HepG2 (cell line): Measurements from ENCODE around the gene PMPCB. TPM values are rescaled to one million over a fixed set of nuclear protein-coding genes. Genes with fewer than 3 reads are reported as not detected.
"Not testable (repeated sequence)": the region's sequence is repeated elsewhere in the genome, so short reads cannot be mapped to it uniquely, and the experiment has no call there.

Experiments
- ATAC-seq: fragments of 200-7000 bp; cut with Tn5 transposase; 3 replicates; pipeline ENCODE4 v1.9.1; 2020; ENCODE audit warnings: mild to moderate bottlenecking, moderate library complexity
- BruUV-seq: library from RNA; stranded (reverse); fragments of 400-500 nt; replicated peaks from 2 replicates; lab custom pipeline; 2021; lab: Mats Ljungman, UMichigan
- CTCF ChIA-PET: fragments of 300-600 bp; formaldehyde crosslinking; extraction: SDS; loops from one replicate; lab custom pipeline; 2021; ENCODE audit warnings: low total read pairs, inconsistent platforms, low intra/inter-chr PET ratio; lab: Yijun Ruan, JAX
- POLR2A ChIA-PET: fragments of 350-600 bp; sonication (Branson Sonifier 250); formaldehyde crosslinking; loops from one replicate; lab custom pipeline; 2020; ENCODE audit warnings: antibody characterized with exemption, inconsistent platforms; lab: Yijun Ruan, JAX
- DNase-seq: peaks from one replicate; pipeline ENCODE4 v3.0.0-alpha.2; 2015; ENCODE audit warnings: low spot score
- FAIRE-seq: peaks from 3 replicates; lab custom pipeline; 2011; peaks lifted over from hg19 to GRCh38; lab: Jason Lieb, UNC
- H2AFZ ChIP-seq: one replicate; pipeline ENCODE4 v1.6.1; 2011; ENCODE audit warnings: low read length, inconsistent platforms
- H3K27ac ChIP-seq: fragments of 300-600 bp; 3 replicates; pipeline ENCODE4 v1.8.0; 2011; ENCODE audit warnings: mixed run types, mild to moderate bottlenecking, mixed read lengths, low read length, inconsistent platforms; ENCODE audit not compliant: insufficient read depth; ENCODE audit errors: extremely low read length
- H3K27me3 ChIP-seq, 2 experiments: fragments of 200-600 bp in 1 of 2; 2 replicates in 1 of 2; 3 replicates in 1 of 2; pipeline versions ENCODE4 v1.6.0 to v1.8.0; 2011; ENCODE audit warnings: low read length in 2 of 2, mild to moderate bottlenecking in 2 of 2, moderate library complexity in 2 of 2, inconsistent platforms in 1 of 2; ENCODE audit not compliant: insufficient read depth in 2 of 2, control insufficient read depth in 1 of 2
- H3K36me3 ChIP-seq, 2 experiments: fragments of 200-600 bp in 1 of 2; replicated peaks in 1 of 2; 2 replicates in 1 of 2; 3 replicates in 1 of 2; pipeline versions ENCODE4 v1.5.1 to v1.8.0; 2011; ENCODE audit warnings: low read length in 2 of 2, inconsistent platforms in 1 of 2; ENCODE audit not compliant: insufficient read depth in 2 of 2, control insufficient read depth in 1 of 2
- H3K4me1 ChIP-seq: 2 replicates; pipeline ENCODE4 v1.5.1; 2012; ENCODE audit warnings: low read length, inconsistent platforms; ENCODE audit not compliant: insufficient read depth
- H3K4me2 ChIP-seq: 2 replicates; pipeline ENCODE4 v1.6.0; 2011; ENCODE audit warnings: low read depth, low read length, inconsistent platforms
- H3K4me3 ChIP-seq, 3 experiments: fragments of 200-600 bp in 1 of 3; sonication (generic), shearing (Covaris generic) in 1 of 3; replicated peaks in 1 of 3; 2 replicates each; pipeline ENCODE4 v1.5.1; 2011 to 2016; ENCODE audit warnings: low read length in 3 of 3, inconsistent platforms in 2 of 3, low read depth in 2 of 3, mild to moderate bottlenecking in 2 of 3, control low read depth in 1 of 3, mixed read lengths in 1 of 3; ENCODE audit not compliant: insufficient read depth in 1 of 3
- H3K79me2 ChIP-seq: one replicate; pipeline ENCODE4 v1.6.1; 2011; ENCODE audit warnings: low read length, inconsistent platforms; ENCODE audit not compliant: insufficient read depth
- H3K9ac ChIP-seq: 2 replicates; pipeline ENCODE4 v1.6.0; 2011; ENCODE audit warnings: mild to moderate bottlenecking, low read depth, low read length, inconsistent platforms; ENCODE audit not compliant: insufficient read depth
- H3K9me3 ChIP-seq: 2 replicates; pipeline ENCODE4 v1.5.1; 2012; ENCODE audit warnings: mild to moderate bottlenecking, low read length
- H4K20me1 ChIP-seq: 2 replicates; pipeline ENCODE4 v1.6.0; 2011; ENCODE audit warnings: inconsistent platforms, mild to moderate bottlenecking, low read length, moderate library complexity; ENCODE audit not compliant: insufficient read depth
- BATF2 ChIP-seq: sonication (generic); formaldehyde crosslinking; IDR thresholded peaks from 2 replicates; pipeline ENCODE4 v1.8.0; 2022; ENCODE audit warnings: mild to moderate bottlenecking, missing genetic modification reagents, moderate library complexity
- MYC ChIP-seq: sonication (generic); formaldehyde crosslinking; IDR thresholded peaks from 2 replicates; pipeline ENCODE4 v1.9.0; 2021; ENCODE audit warnings: missing genetic modification reagents, borderline replicate concordance
- NFKB2 ChIP-seq: sonication (generic); formaldehyde crosslinking; IDR thresholded peaks from 2 replicates; pipeline ENCODE4 v1.4.0; 2020; ENCODE audit warnings: missing genetic modification reagents, borderline replicate concordance
- ZNF30 ChIP-seq: sonication (generic); formaldehyde crosslinking; IDR thresholded peaks from 2 replicates; pipeline ENCODE4 v1.5.0; 2020; ENCODE audit warnings: mild to moderate bottlenecking, missing genetic modification reagents
- ZNF446 ChIP-seq: sonication (generic); formaldehyde crosslinking; IDR thresholded peaks from 2 replicates; pipeline ENCODE4 v1.5.0; 2020; ENCODE audit warnings: mild to moderate bottlenecking, missing genetic modification reagents
- WGBS: methylation state at CpG from one replicate; pipeline ENCODE4 v1.1.6; 2017; ENCODE audit warnings: low lambda C conversion rate; 5-methylcytosine and 5-hydroxymethylcytosine counted together
- in situ Hi-C: cut with HindIII; loops from 2 replicates; pipeline ENCODE4 v1.10.0; 2017; ENCODE audit warnings: low pct_unique_long_range_greater_than_20kb; ENCODE audit not compliant: extremely low pct_ligation_motif_present
- intact Hi-C: fragments of 100-400 bp; cut with micrococcal nuclease; formaldehyde crosslinking; loops from one replicate; pipeline ENCODE4 v1.10.0; 2022; ENCODE audit not compliant: unreplicated experiment
- polyA plus RNA-seq, 8 experiments: library from polyadenylated mRNA; depleted of rRNA in 3 of 8; stranded (reverse) in 7 of 8; unstranded in 1 of 8; fragments of >200 nt; fragmentation: Illumina TruSeq in 4 of 8; extraction: Trizol in 4 of 8; gene quantifications; 2 replicates each; pipeline versions ENCODE4 v1.2.1 to v1.2.3, GENCODE V29; 2011 to 2016; ENCODE audit warnings: low read depth in 4 of 8, missing spikeins in 1 of 8, mixed read lengths in 1 of 8; ENCODE audit not compliant: insufficient read depth in 1 of 8
- total RNA-seq, 5 experiments: library from RNA; depleted of rRNA; stranded (reverse); fragments of >200 nt; fragmentation: Illumina TruSeq; extraction: Trizol; gene quantifications; 2 replicates each; pipeline ENCODE4 v1.2.3, GENCODE V29; 2016; ENCODE audit warnings: low read depth in 1 of 5

PMPCB gene
- total and polyA plus RNA-seq, 2 of the 13 experiments (the other 11 are each of a cell fraction or from before 2014, with no cell fraction given), result 80.8 to 124 TPM

- TF ChIP-seq BATF2 (CRISPR knock-in tag), result peak; percentile 55; the same call in 1 of the 2 replicates
- 0 out of 2 replicates have a peak, but pooled peaks have one; percentile 51 for TF ChIP-seq NFKB2 (CRISPR knock-in tag)
- 0 out of 2 replicates have a peak, but pooled peaks have one; percentile 10 for TF ChIP-seq ZNF446 (CRISPR knock-in tag)
- peak; percentile 60; the same call in 1 of the 2 replicates for TF ChIP-seq ZNF30 (CRISPR knock-in tag)
- TF ChIP-seq MYC (CRISPR knock-in tag), result 0 out of 2 replicates have a peak, but pooled peaks have one; percentile 29
- TF ChIP-seq, all 625 proteins: peak for 68; not testable (repeated sequence) for 557
Observed at GRCh38 chr7:103279963-103280802, 17.1 kb upstream of the PMPCB start (continued).

- 18% methylated on average over 20 of the region's 25 CpGs for WGBS
- H3K9ac ChIP-seq, ATAC-seq, intact Hi-C loops, in situ Hi-C loops, H3K79me2 ChIP-seq, POLR2A ChIA-PET, CTCF ChIA-PET, DNase-seq, H3K27ac ChIP-seq, BruUV-seq, H3K36me3 ChIP-seq, FAIRE-seq, H3K27me3 ChIP-seq, H4K20me1 ChIP-seq, H2AFZ ChIP-seq, H3K9me3 ChIP-seq: not testable (repeated sequence)
- H3K4me1 ChIP-seq, result peaks cover 16% of the 10 kb centered on the region; the same call in 1 of the 2 replicates
- peak overlapping the region; percentile 79 for H3K4me2 ChIP-seq
- H3K4me3 ChIP-seq, result peak overlapping the region; percentile 20 to 66 (median 26); a peak in 4 of 6 replicates
Observed at GRCh38 chr7:103280803-103281155, 16.5 kb upstream of the PMPCB start.

DNA sequence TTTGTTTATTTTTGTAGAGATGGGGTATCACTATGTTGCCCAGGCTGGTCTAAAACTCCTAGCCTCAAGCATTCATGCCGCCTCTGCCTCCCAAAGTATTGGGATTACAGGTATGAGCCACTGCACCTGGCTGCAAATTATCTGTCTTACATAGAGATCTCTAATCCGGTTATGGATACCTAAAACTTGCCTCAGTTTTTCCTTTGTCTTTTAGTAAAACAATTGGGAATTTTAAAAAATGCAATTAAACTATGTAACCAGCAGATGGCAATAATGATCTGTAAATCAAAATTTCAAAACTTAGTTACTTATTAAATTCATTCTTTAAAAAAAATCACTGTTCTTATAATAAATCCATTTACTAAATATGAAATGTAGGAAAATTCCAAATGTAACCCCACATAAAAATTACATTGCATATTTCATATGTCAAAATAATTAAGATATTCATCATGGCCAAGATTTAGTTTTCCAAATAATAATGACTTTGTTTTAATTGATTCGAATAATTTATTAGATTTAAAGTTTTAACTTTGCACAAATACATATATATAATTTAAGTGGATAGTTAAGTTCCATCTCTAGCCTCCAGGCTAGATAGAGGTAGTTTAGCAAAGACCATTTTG lies 14.3 kb upstream of the PMPCB start:
- H3K4me3 ChIP-seq, FAIRE-seq, ATAC-seq, H3K79me2 ChIP-seq, BruUV-seq, H2AFZ ChIP-seq, H3K9me3 ChIP-seq, H3K27ac ChIP-seq, H3K36me3 ChIP-seq, H4K20me1 ChIP-seq, H3K4me2 ChIP-seq, H3K9ac ChIP-seq, CTCF ChIA-PET, in situ Hi-C loops, intact Hi-C loops, POLR2A ChIA-PET, H3K27me3 ChIP-seq, DNase-seq: not testable (repeated sequence)
- 0% methylated on average over 3 of the region's 3 CpGs for WGBS
- peaks cover 16% of the 10 kb centered on the region; the same call in 1 of the 2 replicates for H3K4me1 ChIP-seq
